Globus pallidus (tissue), 1 donor: ENCODE data around the gene IKBKE.
"Not testable (repeated sequence)": the region's sequence is repeated elsewhere in the genome, so short reads cannot be mapped to it uniquely, and the experiment has no call there.

ENCODE experiments used
- DNase-seq: peaks from one replicate; pipeline ENCODE4 v3.0.0-alpha.2; 2015; ENCODE audit warnings: low spot score

The IKBKE gene

DNA sequence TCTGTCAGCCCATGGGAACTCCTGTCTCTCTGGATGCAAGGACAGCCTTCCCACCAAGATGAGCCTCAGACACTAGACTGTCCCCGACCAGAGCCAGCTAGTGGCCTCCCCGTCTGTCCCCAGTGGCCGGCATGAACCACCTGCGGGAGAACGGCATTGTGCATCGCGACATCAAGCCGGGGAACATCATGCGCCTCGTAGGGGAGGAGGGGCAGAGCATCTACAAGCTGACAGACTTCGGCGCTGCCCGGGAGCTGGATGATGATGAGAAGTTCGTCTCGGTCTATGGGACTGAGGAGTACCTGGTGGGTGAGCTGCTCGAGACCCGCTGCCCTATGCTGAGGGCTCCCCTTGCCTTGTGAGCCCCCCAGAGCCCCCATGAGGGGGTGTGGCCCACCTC, 5.8 kb downstream of the IKBKE start:
- DNase-seq, result no peak

DNA sequence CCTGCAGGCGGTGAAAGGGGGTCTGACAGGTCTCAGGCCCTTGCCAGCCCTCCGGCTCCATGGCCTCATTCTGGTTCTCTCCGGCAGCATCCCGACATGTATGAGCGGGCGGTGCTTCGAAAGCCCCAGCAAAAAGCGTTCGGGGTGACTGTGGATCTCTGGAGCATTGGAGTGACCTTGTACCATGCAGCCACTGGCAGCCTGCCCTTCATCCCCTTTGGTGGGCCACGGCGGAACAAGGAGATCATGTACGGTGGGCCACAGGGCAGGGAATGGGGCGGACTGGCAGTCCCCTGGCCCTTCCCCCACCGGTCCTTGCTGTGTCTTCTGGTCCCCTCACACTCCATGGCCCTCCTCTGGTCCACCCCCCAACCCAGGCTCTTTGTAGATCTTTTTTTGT, 6.3 kb downstream of the IKBKE start:
- no peak for DNase-seq

GRCh38 chr1:206477110-206477509, 6.8 kb downstream of the IKBKE start:
- DNase-seq, result no peak

DNA sequence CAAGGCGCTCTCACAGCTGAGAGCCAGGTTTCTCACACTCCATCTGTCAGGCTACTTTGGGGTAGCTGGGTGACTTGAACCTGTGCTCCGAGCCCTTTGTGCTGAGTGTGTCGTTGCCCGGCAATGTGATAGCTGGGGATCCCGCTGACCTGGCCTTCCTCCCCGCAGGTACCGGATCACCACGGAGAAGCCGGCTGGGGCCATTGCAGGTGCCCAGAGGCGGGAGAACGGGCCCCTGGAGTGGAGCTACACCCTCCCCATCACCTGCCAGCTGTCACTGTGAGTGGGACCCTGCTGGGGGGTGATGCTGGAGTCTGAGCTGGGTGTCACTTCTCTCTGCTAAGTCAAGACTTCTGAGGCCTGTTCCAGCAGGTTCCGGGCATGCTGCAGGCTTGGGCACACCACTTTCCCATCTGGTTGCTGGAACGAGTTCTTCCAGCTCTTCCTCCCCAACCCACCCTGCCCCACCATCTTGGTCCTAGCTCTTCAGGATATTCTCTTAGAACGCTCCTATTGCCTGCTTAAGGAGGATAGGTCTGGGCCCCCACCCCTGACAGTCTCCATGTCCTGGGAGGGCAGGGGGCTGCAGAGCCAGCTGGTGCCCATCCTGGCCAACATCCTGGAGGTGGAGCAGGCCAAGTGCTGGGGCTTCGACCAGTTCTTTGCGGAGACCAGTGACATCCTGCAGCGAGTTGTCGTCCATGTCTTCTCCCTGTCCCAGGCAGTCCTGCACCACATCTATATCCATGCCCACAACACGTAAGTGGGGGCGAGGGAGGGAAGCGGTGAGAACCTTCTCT, 7.5 kb downstream of the IKBKE start:
- DNase-seq, result no peak

DNA sequence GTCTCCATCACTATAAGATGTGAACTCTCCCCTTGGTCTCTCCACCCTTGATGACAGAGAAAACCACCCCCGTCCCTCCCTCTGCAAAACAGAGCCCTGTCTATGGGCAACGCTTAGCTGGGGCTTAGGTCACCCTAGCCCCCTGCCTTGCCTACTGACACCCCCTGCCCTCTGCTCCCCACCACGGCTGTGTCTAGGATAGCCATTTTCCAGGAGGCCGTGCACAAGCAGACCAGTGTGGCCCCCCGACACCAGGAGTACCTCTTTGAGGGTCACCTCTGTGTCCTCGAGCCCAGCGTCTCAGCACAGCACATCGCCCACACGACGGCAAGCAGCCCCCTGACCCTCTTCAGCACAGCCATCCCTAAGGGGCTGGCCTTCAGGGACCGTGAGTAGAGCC, 8.5 kb downstream of the IKBKE start:
- DNase-seq, result no peak

DNA sequence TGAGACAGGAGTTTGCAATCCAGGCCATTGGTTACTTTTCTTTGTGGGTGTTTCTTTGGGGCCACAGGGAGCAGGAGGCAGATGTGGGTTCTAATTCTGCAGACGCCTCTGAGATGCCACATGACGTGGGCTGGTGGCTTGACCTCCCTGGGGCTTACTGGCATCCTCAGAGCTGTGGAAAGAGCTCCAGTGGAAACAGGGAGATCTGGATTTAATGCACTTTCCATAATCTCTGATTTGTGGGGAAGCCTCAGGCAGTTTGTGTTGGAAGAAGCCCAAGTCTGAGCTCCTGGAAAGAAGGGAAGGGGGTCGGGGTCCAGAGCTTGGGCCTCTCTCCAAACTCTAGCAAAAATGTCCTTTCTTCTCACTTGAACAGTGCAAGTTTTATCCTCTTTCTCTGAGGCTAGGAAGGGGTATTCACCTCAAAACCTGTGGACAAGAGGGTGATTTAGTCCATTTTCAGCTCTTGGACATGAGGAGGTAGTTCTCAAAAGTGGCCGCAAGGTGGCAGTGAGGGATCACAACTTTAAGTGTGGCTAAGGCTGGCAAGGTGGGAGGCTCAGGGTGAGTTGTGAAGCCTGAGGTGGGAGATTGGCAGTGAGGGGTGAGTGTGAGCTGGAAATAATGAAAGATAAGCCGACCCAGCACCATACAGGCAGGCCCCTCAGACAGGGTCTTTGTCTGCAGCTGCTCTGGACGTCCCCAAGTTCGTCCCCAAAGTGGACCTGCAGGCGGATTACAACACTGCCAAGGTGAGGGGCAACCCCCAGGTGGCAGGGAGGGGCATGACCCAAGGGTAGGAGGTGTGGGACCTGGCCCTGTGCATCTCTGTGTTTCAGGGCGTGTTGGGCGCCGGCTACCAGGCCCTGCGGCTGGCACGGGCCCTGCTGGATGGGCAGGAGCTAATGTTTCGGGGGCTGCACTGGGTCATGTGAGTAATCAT, 9.2 kb downstream of the IKBKE start:
- DNase-seq, result peak; percentile 53

DNA sequence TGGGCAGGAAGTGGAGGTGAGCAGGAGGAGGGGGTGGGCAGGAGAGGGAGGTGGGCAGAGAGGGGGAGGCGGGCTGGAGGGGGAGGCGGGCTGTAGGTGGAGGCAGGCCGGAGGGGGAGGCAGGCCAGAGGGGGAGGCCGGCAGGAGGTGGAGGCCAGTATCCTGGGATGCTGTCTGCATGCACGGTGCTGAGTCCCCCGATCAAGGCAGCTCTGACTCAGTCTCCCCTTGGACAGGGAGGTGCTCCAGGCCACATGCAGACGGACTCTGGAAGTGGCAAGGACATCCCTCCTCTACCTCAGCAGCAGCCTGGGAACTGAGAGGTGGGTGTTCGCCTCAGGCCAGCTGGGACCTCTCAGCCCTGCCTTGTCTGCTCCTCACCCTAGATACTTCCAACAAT, 9.9 kb downstream of the IKBKE start:
- DNase-seq, result no peak

GRCh38 chr1:206482611-206483010, 12.3 kb downstream of the IKBKE start:
- no peak for DNase-seq

DNA sequence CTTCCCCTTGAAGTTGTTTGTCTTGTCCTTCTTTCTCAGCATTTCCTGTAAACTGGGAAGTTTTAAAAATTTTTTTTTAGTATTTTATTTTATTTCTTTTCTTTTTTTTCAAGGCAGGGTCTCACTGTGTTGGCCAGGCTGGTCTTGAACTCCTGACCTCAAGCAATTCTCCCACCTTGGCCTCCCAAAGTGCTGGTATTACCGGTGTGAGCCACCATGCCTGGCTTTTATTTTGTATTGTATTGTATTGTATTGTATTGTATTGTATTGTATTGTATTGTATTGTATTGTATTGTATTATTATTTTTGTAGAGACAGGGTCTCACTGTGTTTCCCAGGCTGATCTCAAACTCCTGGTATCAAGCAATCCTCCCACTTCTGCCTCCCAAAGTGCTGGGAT, 13.6 kb downstream of the IKBKE start:
- DNase-seq, result not testable (repeated sequence)

- no peak for DNase-seq
These were observed 14.6 kb downstream of the IKBKE start for GRCh38 chr1:206484901-206485300.

- no peak for DNase-seq
These were observed 16.9 kb downstream of the IKBKE start for GRCh38 chr1:206486995-206487788.

- no peak for DNase-seq
These were observed 17.7 kb downstream of the IKBKE start for GRCh38 chr1:206487970-206488369.

GRCh38 chr1:206488466-206488865, 18.2 kb downstream of the IKBKE start:
- no peak for DNase-seq

GRCh38 chr1:206489980-206490770, 19.9 kb downstream of the IKBKE start:
- DNase-seq, result peak; percentile 47

- no peak for DNase-seq
These were observed 20.6 kb downstream of the IKBKE start for GRCh38 chr1:206490771-206491405.

DNA sequence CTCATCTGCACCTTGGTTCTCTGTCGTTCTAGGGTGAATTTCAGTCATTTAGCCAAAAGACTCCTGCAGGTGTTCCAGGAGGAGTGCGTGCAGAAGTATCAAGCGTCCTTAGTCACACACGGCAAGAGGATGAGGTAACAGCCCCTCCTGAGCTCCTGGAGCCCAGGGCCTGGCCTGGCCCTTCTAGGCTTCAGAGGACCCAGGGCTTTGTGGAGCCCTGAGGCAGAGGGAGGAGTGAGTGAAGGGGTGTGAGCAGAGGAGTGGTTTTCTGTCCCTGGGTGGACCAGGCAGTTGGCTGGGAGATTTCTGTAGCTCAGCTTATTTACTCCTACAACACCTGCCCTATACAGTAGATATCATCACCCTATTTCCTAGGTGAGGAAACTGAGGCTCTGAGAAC, 21.3 kb downstream of the IKBKE start:
- DNase-seq, result no peak

DNA sequence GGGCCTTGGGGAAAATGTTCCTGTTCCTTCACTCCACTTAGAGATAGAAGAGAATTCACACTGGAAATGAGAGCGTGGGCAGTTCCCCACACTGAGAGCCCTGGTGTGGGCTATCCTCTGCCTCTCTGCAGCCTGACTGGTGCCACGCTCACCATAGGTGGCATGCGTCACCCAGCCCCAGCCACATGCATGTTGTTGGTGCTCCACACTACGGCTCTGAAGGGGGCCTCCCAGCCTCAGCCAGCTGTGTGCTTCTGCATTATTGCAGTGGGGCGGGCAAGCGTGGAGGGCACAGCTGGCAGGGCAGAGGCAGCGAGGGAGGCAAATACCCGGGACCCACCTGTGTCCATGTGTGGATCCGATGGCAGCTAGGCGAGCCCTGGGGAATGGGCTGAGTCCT, 22.3 kb downstream of the IKBKE start:
- no peak for DNase-seq

GRCh38 chr1:206493279-206493678, 23.0 kb downstream of the IKBKE start:
- no peak for DNase-seq

GRCh38 chr1:206495011-206495461, 24.8 kb downstream of the IKBKE start:
- no peak for DNase-seq

DNA sequence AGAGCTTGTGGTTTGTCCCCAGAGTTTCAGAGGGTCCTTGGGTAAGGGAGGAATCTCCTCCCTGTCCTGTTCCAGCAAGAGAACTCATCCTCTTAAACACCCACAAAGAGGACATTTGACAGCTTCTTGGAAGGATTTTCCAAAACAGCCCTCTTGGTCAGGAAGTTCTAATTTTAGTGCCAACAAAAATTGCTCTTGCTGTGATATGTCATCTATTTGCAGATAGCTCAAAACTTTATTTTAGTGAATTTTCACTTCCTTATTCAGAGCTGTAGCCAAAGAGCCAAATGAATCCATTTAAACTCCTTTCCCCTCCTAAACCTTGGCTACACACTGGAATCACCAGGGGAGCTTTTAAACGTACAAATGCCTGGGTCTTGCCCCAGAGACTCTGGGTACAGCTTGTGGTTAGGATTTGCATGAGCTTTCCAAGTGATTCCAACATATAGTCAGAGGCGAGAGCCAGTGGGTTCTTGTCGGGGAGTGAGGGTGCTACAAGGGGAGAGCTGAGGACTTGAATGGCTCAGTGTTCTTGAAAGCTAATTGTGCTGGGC, 25.3 kb downstream of the IKBKE start:
- no peak for DNase-seq
